Measurements from ENCODE around the gene PLA2G4A.

The PLA2G4A gene

DNA sequence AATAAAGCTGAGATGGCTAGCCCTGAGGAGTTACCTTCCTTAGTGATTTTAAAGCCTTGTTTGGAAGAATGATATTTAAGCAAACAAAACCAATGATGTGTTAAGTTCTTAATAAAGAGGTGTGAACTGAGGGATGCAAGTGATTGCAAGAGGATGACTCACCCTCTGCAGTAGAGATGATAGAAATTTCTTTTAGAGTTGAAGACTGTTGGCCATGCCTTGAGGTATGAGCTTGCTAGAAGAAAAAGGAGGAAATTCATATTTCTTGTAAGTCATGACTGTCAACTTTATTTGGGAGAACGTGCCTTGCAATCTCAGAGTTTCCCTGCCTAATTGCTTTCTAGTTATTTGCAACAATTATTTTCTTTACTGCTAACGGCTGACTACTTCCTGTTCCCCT lies 94.7 kb downstream of the PLA2G4A start:
- no peak for DNase-seq

DNA sequence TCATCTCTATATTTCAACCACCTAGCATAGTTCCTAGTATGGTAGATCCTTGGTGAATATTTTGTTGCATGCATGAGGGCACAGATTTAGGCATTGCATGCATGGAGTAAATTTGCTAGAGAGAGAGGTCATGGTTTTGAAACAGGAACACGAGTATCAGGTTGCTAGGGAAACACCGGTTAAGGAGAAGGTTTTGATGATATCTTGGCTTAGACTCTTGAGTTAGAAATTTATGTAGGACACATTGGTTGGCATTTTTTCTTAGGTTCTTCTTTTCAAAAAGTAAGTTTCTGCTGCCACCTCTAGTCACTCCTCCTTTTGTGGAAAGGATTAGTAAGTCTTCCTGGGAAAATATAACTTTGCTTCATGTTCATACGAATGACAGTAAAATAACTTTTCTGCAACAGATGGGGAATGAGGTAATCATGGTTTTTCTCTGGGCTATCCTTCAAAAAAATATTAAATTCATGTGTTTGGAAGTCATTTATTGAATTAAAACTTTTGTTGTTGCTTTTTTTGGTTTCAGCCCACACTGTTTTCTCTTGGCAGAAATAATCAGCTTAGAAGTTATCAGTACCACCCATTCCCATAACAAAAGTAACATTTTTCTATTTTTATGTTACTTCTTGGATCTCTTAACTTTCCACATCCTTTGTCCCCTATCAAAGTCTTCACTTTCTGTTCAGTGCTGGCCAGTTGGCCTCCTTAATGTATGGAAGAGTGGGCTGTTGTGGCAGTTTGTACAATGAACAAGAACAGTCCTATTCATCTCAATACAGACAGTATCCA lies 97.3 kb downstream of the PLA2G4A start:
- DNase-seq = no peak

DNA sequence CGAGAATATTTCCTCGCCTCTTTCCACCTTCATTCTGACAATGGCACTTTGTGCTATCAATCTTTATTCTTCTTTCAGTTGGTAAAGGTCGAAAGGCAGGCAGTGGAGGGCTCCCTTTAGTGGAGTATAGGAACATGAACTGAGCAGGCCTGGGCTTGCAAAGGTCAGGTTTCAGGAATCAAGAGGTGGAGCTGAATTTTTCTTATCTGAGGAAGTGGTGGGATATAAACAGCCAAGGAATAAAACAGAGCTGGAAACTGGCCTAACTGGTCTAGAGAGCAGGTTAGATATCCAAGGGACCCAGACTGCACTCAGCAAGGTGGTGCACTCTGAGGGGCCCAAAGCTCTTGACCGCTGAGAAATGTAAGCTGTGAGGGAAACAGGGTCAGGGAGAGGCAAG lies 99.1 kb downstream of the PLA2G4A start:
- DNase-seq = no peak

DNA sequence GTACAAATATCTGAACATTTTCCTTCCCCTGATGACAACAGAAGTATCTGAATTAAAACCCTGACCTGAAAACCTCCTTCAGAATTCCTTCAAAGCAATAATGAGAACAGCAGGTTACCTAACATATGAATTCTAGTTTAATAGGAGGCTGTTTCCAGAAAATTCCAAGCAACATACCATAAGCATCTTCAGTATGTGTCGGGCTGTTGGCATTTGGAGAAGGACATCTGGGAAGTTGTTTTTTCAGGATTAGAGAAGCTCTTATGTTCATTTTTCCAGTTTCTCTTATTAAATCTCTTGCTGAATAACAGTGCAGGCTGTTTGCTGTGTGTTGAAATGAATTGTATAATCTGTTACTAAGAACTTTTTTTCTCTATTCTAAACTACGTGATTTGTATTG lies 101.5 kb downstream of the PLA2G4A start:
- DNase-seq = no peak

DNA sequence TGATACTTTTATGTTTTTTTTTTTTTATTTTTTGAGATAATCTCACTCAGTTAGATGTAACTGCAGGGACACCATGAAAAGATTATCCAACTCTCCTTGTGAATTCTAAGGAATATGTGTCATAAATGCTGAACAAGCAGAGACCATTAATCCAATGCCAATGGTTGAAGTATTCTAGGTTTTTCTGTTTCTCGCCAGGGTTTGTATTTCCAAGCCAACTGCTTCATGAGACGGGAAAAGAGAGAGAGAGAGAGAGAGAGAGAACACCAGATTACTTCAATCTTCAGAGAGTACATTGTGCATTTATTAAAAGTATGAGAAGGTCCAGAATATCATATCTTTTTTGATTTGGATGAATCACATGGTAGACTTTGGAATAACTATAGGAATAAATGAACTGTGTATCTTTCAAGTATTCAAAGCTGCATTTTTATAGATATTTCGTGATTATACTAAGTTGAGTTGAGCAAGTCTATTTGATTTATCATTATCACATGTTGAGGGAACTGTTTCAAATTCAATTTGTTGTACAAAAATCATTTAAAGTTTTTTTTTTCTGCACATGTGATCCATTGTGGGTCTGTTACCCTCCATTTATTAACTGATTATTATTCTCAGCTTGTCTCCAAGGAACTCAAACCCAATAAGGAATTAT lies 108.4 kb downstream of the PLA2G4A start:
- no peak for DNase-seq

DNA sequence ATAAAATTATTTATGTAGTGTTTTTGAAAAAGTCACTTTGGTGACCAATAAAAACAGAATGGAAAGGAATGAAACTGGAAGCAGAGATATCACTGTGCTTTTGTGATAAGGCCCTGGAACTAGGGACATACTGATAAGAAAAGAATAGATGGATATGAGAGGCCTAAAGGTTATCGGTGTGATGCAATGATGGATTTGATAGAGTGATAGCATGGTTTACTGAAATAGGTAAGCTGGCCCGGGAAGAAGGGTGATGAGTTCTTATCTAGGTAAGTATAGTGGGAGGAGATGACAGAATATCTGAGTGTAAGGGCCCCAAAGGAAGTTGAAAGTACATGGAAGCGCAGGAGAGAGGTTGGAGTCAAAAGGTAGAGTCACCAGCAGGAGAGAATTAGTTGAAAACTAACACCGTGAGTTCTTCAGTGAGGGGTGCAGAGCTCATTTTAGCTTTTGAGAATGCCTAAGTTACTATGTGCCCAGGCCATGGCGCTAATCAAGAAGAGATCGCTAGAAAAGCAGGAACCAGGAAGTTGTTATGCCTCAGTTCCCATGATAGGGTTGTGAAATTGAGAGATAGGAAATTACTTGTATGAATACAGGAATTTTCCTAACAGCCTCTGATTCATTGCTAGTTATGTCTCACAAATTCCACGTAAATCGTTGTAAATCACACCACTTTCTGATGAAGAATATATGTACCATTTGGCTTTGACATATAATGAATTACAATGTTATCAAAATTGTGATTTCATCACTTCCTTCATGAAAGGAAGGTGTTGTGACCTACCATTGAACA lies 115.3 kb downstream of the PLA2G4A start:
- DNase-seq = no peak

DNA sequence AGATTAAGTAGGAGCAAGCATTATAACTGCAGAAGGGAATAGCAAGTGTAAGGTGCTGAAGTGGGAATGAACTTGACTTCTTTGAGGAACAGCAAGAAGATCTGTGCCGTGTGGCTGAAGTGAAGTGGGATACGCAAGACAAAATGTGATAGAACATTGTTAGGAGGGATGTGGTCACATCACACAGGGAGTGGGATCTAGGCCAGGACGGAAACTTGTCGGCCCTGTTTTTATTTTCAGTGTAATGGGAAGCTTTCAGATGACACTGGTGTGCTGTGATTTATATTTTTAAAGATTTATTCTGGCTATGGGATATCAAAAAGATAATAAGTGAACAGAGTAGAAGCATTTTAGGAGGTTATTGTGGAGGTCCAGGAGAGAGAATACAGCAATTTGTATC lies 116.4 kb downstream of the PLA2G4A start:
- no peak for DNase-seq

DNA sequence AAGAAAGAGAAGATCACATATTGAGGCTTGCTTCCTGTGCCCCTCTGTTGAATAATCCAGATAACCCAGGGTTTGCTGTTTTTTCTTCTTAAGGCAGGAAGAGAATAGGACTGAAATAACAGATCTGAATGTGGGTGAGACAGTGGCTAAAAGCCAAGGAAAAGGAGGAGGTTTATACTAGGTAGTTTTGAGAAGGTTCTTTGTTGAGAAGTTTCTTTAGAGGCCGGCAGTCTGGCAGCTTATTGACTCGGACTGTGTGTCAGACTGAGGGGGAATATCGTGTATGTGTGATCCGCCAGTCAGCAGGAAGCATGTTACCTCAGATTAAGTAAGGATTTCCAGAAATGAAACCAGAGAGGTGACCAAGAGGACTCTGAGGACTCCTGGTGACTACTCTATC lies 119.8 kb downstream of the PLA2G4A start:
- no peak for DNase-seq

DNA sequence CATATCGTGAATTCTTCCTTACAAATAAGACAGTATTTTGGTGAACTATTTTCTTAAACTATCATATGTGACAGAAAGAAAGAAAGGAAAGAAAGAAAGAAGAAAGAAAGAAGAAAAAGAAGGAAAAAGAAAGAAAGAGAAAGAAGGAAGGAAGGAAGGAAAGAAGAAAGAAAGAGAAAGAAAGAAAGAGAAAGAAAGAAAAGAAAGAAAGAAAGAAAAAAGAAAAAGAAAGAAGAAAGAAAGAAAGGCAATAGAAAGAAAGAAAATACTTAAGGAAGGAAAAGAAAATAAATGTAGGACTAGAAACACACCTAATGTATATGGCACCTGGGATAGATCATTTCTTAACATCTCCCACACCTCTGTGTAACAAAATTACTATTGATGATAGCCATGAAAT lies 120.4 kb downstream of the PLA2G4A start:
- no peak for DNase-seq

DNA sequence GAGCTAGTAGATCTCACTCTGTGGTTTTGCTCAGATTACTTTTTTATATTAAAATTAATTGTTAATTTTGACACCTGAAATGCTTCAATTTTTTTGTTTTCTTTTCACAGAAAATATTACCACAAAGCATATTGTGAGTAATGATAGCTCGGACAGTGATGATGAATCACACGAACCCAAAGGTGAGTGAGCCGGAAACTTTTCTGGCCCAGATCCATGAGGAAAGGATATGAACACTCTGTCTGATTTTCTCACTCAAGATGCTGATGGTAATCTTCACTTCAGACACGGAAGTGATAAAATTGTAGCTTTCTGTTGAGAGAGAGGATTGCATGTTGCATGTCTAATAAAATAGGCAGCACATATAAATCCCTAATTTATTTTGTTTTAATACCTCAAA lies 121.8 kb downstream of the PLA2G4A start:
- no peak for DNase-seq

DNA sequence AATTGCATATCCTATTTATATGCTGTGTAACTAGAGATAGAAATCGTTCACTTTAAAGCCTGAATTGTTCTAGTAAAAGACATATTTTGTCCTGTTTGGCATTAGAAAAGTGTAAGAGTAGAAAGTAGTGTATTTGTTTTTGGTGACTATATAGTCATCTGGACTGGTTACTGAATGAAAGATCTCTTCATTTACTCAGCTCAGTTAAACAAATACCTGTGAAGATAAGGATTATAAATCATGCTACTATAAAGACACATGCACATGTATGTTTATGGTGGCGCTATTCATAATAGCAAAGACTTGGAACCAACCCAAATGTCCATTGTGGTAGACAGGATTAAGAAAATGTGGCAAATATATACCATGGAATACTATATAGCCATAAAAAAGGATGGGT lies 125.1 kb downstream of the PLA2G4A start:
- no peak for DNase-seq

DNA sequence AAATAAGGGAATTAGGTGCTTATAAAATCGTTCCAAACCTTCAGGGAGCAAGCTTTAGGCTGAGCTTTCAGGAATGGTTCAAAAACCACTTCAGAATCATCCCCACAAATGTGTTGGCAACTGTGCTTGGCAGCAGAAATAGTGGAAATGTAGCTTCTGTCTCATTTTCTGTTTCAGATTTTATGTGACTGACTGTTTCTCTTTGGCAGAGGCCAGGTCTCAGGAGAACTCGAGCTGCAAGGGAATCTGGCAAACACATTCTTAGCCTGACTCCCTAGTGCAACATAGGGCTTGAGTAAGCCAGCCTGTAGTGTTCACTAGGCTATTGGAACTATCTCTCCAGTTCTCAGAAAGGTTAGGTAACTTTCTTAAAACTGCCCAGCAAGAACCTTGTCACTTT lies 128.6 kb downstream of the PLA2G4A start:
- DNase-seq = no peak

DNA sequence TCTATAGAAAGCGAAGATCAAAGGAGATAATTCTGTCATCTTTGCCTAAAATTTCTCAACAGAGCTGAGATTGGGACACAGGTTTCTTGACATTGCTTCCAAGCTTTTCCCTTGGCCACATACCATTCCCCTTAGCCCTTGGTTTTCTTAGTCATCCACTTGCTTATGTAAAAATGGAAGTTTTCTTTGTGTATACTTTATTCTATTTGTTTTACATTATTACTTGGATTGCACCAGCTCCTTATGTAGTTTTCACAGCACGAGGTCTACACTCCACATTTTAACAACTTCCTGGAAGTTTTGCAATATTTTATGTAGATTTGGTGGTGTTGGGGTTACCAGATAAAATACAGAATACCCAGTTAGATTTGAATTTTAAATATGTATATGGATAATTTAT lies 129.8 kb downstream of the PLA2G4A start:
- no peak for DNase-seq

DNA sequence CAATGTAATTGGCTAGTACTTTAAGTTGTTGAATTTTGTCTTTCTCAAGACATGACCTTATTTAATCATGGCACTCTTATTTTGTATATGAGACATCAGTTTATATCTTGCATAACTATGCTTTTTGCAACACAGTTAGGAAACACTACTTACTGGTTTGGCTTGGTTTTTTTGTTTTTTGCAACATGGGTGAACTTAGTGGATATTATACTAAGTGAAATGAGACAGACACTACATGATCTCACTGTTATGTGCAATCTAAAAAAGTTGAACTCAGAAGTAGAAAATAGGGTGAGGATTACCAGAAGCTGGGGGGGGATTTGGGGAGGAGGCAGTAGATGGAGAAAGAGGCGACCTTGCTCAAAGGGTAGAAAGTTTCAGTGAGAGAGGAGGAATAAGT lies 132.1 kb downstream of the PLA2G4A start:
- DNase-seq = no peak

DNA sequence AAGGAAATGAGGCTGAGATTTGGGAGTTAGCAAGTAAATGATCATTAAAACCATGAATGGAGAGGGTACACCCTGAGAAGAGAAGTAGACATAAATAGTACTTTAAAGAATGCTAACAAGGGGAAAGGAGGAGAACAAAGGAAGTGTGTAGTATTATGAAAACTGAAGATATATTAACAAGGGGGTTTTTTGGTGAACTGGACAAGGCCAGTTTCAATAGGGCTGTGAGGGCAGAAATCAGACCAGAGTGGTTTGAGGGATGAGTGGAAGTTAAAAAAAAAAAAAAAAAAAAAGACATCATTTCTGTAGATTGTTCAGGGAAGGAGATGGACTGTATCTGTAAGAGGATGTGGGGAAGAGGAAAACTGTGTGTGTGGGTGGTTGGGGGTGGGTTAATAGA lies 137.1 kb downstream of the PLA2G4A start:
- no peak for DNase-seq

DNA sequence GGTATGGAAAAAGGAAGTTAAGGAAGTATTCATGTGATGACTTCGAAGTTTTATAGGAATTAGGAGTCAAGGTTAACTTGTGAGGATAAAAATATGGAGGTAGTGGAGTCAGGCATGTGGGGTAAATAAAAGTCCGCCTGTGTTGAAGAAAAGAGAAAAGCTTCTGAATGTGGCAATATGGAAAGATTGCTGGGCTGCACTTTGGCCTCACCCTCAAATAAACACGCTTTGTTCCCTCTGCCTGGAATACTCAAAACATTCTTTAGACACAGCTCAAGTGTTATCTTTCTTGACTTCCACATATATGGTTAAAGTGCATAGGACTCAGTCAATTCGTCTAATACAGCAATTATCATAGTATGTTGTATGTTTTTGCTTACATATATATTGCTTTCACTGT lies 137.7 kb downstream of the PLA2G4A start:
- no peak for DNase-seq

DNA sequence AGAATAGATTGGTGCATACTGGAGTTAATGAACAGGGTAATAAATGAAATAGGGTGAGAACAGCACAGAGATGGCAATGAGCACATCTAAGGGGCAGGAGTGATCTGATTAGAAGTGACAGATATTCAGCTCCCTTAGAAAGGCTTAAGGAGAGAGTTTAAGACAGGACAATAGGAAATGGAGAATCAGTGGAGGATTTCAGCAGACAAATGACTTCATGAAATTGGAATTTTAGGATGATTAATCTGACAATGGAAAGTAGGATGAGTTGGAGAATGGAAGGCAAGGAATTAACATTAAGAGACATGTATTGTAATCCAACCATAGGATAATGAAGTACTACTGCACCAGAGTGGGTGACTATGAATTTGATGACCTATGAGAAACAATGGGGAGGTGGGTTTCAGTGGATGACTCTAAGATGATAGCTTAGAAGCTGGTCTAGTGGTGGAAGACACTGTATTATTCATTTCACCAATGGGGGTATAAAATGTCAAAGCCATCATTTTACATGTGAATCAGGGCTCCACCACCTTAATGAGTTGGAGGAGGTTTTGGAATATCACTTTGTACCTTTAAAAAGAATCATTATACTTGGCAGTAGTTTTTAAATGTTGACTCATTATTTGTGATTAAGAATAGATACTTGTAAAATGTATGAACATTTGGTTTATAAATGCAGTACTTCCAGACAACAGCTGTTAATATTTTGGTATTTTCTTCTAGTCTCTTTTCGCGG lies 139.1 kb downstream of the PLA2G4A start:
- DNase-seq = no peak

DNA sequence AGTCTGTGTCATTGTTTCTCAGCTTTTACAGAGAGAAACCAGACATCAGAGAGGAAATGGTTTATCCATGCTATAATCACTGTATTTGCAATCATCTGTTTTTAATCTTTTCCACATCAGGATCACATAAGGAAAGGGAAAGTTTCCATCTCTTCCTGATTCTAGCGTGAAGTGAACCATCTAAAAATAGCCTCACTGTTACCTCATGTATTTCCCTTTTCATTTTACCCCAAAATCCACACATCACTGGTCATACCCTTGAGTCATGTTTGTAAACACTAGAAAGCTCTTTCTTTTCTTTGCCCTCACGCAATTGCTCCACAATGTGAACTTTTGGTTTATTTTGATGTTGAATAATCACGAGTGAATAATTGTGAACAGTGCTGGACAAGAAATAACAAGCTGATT lies 146.0 kb downstream of the PLA2G4A start:
- DNase-seq = no peak

DNA sequence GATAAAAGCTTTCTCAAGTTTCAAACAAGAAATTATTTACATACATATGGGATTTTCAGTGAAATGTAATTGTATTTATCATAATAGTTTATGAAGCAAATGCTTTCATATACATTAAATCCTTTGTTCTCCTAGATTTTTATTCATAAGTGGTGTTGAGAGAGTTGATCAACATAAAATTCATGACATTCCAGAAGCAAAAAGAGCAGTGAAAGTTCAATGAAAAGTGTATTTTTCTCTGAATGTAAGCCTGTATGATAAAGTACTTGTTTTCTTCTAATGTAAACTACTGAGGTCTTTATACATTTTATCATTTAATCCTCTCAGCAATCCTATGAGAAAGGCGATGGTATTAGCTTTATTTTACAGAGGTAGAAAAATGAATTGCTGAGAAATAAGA lies 146.5 kb downstream of the PLA2G4A start:
- DNase-seq = no peak

DNA sequence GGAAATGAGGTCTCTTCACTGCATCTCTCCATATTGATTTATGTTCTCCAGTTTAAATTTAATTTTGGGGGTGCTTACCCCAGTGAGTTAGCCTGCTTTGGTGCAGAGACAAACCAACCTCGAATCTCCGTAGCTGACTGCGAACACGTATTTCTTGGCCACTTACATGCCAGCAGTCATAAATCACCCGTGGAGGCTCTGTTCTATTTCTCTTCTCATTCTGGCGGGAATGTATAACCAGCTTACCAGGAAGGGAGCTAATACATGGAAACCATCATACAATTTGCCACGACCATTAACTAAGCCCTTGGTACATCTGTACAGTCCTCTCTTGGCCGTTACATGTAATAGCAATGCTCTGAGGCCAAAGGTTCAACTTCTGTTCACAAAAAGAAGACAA lies 148.0 kb downstream of the PLA2G4A start:
- no peak for DNase-seq

DNA sequence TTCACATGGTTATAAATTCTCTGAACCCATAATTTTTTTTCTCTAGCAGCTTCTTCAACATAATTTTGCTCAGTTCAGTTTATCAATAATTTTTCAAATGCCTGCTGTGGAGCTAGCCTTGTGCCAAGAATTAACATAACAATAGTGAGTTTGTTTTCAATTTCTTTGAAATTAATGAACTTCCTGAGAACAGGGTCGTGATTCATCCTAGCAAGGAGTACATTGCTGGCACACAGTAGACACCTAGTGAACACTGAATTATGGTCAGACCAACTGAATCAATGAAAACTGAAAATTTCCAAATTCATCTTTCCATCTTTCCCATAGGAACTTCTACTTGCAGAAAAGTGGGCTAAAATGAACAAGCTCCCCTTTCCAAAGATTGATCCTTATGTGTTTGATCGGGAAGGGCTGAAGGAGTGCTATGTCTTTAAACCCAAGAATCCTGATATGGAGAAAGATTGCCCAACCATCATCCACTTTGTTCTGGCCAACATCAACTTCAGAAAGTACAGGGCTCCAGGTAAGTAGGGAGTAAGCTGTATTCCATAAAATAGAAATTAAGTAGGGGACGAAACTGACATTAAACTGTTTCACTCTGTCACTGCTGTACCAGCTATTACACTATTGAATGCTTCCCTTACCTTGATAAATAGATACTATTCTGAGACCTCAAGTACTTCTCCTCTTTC lies 148.7 kb downstream of the PLA2G4A start:
- DNase-seq = no peak

Measured in activated gamma-delta T cell (primary cell).